Small intestine (tissue), 7 donors: ENCODE data around the gene AEBP1. TPM values are rescaled to one million over a fixed set of nuclear protein-coding genes. Genes with fewer than 3 reads are reported as not detected.

Experiments
- DNase-seq, 2 donors: peaks; one replicate each; pipeline versions ENCODE4 v3.0.0 to v3.0.0-alpha.2; 2013
- FAIRE-seq: peaks from 2 replicates; lab custom pipeline; 2012; peaks lifted over from hg19 to GRCh38; lab: Jason Lieb, UNC
- H3K27ac ChIP-seq, 3 donors: one replicate each; pipeline ENCODE4 v1.5.1; 2013; ENCODE audit warnings: low read length in 2 of 3, mild to moderate bottlenecking in 2 of 3, control low read depth in 1 of 3, inconsistent platforms in 1 of 3, low read depth in 1 of 3, moderate library complexity in 1 of 3
- H3K27me3 ChIP-seq, 3 donors: one replicate each; pipeline ENCODE4 v1.6.1; 2013; ENCODE audit warnings: low read length in 3 of 3, inconsistent platforms in 1 of 3; ENCODE audit not compliant: control insufficient read depth in 3 of 3, insufficient read depth in 3 of 3
- H3K36me3 ChIP-seq, 3 donors: one replicate each; pipeline ENCODE4 v1.6.1; 2013; ENCODE audit warnings: low read length in 3 of 3, inconsistent platforms in 1 of 3, low read depth in 1 of 3, mild to moderate bottlenecking in 1 of 3, moderate library complexity in 1 of 3; ENCODE audit not compliant: control insufficient read depth in 3 of 3, insufficient read depth in 2 of 3
- H3K4me1 ChIP-seq, 3 donors: one replicate each; pipeline ENCODE4 v1.6.1; 2013; ENCODE audit warnings: low read length in 2 of 3, inconsistent platforms in 1 of 3, low read depth in 1 of 3, mild to moderate bottlenecking in 1 of 3, moderate library complexity in 1 of 3; ENCODE audit not compliant: control insufficient read depth in 3 of 3, insufficient read depth in 2 of 3
- H3K4me3 ChIP-seq, 3 donors: one replicate each; pipeline ENCODE4 v1.5.1; 2013; ENCODE audit warnings: low read length in 3 of 3, control low read depth in 1 of 3, inconsistent platforms in 1 of 3, low read depth in 1 of 3, mild to moderate bottlenecking in 1 of 3, moderate library complexity in 1 of 3
- H3K9me3 ChIP-seq, 2 donors: one replicate each; pipeline ENCODE4 v1.6.1; 2013; ENCODE audit warnings: low read depth in 1 of 2, low read length in 1 of 2; ENCODE audit not compliant: control insufficient read depth in 2 of 2, insufficient read depth in 1 of 2
- WGBS, 3 donors: extraction: QIAGEN DNeasy Blood & Tissue Kit; methylation state at CpG; one replicate each; pipeline ENCODE4 v1.1.7; 2013; 5-methylcytosine and 5-hydroxymethylcytosine counted together
- polyA plus RNA-seq, 4 donors: library from polyadenylated mRNA; stranded (reverse) in 3 of 4; unstranded in 1 of 4; fragments of 200-250 nt in 3 of 4; fragments of 120-200 nt in 1 of 4; gene quantifications; one replicate each; pipeline versions ENCODE4 v1.2.1 to v1.2.3, GENCODE V29; 2013
- donor health status: healthy with polysubstance abuse.
- donor health status: control.
- donor health status: control.
- donor health status: Bipolar disorder and iron deficiency.
- donor health status: healthy.

Gene AEBP1
- polyA plus RNA-seq, 4 donors: 1.3 to 34.8 (median 6.8) TPM

DNA sequence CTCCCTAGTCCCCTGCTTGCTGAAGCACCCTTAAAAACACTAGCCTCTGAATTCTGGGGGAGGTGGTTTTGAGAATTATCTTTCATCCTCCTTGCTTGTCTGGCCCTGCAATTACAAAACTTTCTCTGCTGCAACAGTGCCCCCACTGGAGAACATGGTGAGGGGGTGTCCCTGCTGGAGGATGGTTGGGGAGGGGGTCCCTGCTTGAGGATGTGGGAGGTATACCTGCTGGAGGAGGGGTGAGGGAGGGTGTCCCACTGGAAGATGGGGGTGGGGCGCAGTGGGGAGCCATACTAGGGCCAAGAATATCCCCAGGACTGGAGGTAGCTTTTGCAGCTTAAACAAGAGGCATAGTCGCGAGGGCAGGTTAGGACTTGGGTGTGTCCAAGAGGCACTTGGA lies 18.6 kb upstream of the AEBP1 start:
- Histone ChIP-seq H3K4me3 (no peak overlapping the region), H3K27me3 (no peaks in the 10 kb centered on the region), H3K4me1 (peaks cover 0 to 15% (median 3%) of the 10 kb centered on the region in 3 donors), H3K27ac (no peak overlapping the region), H3K36me3 (peaks cover 0 to 5% (median 0%) of the 10 kb centered on the region in 3 donors), H3K9me3 (no peaks in the 10 kb centered on the region)
- WGBS, 3 donors: 65 to 82% (median 75%) methylated on average over 3 of the region's 3 CpGs
- DNase-seq (no peak), FAIRE-seq (no peak)

DNA sequence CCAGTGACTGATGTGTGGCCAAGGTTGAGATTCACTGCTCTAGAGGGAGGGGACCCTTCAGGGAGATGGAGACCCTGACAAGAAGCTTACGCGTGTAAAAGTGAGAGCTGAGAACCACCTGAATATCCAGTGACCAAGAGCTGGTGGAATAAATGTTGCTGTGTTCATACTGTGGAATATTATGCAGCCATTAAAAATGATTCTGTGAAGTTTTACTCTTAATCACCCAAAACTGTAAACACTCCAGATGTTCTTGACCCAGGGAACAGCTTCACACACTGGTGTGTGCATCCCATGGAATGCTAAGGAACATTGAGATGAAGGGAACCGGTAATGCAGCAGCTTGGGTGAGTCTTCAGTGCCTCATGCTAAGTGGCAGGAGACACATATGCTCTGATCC lies 17.5 kb upstream of the AEBP1 start:
- no peak for DNase-seq
- FAIRE-seq: no peak
- peaks cover 0 to 9% (median 0%) of the 10 kb centered on the region in 3 donors for H3K4me1 ChIP-seq
- no peak overlapping the region for H3K4me3 ChIP-seq
- WGBS, 3 donors: 98 to 100% (median 99%) methylated on average over 3 of the region's 3 CpGs
- no peaks in the 10 kb centered on the region for H3K36me3 ChIP-seq
- H3K9me3 ChIP-seq: no peaks in the 10 kb centered on the region
- no peak overlapping the region for H3K27ac ChIP-seq
- no peaks in the 10 kb centered on the region for H3K27me3 ChIP-seq

DNA sequence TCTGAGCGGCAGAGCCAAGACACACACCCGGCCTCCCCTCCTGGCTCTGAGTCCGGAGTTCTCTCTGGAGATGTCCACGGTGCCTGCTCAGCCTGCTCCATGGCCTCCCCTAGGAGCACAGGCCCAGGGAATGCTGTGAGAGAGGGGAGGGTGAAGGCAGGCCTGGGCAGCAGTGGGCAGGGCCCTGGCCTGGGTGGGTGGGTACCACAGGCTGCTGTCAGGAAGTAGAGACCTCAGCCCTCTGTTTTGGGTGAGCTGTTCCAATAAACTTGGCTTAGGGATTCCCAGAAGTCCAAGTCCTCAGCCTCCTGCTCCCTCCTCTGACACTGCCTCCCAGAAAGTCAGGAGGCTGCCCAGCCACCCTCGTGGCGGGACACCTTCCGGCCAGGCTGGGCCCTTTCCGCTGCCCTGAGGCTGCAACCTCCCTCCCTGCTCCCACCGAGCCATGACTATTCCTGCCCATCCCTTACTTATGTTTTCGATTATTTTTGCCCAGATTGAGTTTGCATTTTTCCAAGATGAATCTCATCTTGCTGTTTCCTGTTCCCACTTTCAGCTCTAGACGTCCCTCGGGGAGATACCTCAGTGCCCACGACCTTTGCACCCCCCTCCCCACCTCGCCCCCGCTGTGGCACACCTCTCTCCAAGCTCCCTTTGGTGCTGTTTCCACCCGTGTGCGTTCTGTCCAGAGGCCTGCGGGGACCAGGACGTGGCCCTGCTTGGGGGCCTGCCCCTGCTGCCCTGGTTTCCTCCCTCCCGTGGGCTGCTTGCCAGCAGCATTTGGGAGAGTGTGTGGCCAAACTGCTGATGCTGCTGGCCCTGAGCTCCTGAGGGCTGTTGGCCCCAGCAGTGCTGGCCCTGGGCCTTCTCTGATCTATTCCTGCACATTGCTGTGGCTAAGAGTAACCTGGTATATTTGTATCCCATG lies 16.0 kb upstream of the AEBP1 start:
- no peaks in the 10 kb centered on the region for H3K36me3 ChIP-seq
- no peaks in the 10 kb centered on the region for H3K27me3 ChIP-seq
- no peak overlapping the region for H3K4me3 ChIP-seq
- H3K9me3 ChIP-seq: no peaks in the 10 kb centered on the region
- FAIRE-seq (no peak), DNase-seq (no peak)
- peaks cover 0 to 9% (median 0%) of the 10 kb centered on the region in 3 donors for H3K4me1 ChIP-seq
- 29 to 51% (median 37%) methylated on average over 20 of the region's 20 CpGs for WGBS, 3 donors
- H3K27ac ChIP-seq: peak overlapping the region in 2 of 3 donors; percentile 11 to 79

DNA sequence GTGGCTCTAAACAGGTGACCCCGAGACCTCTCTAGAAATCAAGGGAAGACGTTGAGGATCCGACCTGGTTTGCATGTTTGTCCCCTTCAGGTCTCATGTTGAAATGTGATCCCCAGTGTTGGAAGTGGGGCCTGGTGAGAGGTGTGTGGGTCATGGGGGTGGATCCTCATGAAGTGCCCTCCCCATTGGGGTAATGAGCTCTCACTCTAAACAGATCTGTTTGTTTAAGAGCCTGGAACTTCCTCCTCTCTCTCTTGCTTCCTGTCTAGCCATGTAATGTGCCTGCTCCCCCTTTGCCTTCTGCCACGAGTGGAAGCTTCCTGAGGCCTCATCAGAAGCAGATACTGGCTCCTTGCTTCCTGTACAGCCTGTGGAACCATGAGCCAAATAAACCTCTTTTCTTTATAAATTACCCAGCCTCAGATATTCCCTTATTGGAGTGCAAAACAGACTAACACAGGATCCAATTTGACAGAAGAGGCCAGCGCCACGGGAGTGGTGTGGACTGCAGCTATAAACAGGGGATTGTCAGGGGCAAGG lies 11.0 kb upstream of the AEBP1 start:
- FAIRE-seq: no peak

DNA sequence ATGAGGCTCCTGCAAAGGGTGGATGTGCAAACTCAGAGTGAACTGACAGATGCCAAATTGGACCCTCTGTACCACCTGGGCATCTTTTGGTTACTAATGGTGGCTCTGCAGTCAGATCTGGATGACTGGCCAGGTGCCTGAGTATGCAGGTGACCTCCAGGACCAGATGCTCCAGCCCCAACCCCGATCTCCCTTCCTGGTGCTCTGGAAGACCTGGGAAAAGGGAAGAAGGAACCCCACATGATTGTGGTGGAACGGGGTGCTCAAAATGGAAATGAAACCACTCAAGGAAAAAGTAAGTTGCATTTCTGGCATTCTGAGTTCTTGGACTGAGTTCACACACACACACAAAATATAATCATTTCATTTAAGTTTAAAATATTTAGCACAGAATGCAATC lies 9.8 kb upstream of the AEBP1 start:
- Histone ChIP-seq H3K4me1 (no peaks in the 10 kb centered on the region), H3K36me3 (no peaks in the 10 kb centered on the region), H3K27ac (no peak overlapping the region), H3K9me3 (no peaks in the 10 kb centered on the region), H3K4me3 (no peak overlapping the region), H3K27me3 (no peaks in the 10 kb centered on the region)
- FAIRE-seq (no peak), DNase-seq (no peak)
- 63 to 86% (median 63%) methylated on average over 2 of the region's 2 CpGs for WGBS, 3 donors

More for the DNA sequence above, 11.0 kb upstream of the AEBP1 start:
- 78 to 89% (median 83%) methylated on average over 6 of the region's 6 CpGs for WGBS, 3 donors
- Histone ChIP-seq H3K4me3 (no peak overlapping the region), H3K9me3 (no peaks in the 10 kb centered on the region), H3K36me3 (no peaks in the 10 kb centered on the region), H3K4me1 (peaks cover 0 to 4% (median 0%) of the 10 kb centered on the region in 3 donors), H3K27ac (no peak overlapping the region), H3K27me3 (no peaks in the 10 kb centered on the region)
- no peak for DNase-seq

DNA sequence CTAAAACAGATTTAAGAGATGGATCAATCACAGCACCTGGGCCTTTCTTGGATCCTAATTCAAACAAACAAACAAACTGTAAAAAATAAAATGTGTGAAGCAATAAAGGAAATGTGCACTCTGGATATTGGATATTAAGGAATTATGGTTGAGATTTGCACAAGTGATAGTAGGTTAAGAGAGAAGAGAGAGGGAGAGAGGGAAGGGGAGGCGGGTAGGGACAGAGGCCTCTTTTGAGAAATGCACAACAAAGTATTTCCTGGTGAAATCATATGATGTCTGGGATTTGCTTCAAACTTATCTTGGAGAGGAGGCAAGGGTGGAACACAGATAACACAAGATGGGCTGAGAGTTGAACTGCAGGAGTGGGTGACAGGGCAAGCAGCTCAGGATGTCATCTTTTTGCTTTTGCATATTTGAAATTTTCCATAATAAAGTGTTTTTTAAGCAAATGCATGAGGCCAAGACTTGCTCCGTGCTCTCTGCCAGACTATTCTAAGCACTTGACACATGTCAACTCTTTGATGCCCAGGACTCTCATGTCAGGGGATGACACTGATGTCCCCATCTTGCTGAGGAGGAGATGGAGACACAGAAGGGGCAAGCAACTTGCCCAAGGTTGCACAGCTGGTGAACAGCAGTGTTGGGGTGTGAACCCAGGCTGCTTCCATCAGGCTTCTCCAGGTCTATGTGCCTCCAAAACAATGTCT lies 9.1 kb upstream of the AEBP1 start:
- no peak for DNase-seq
- no peak overlapping the region for H3K4me3 ChIP-seq
- H3K9me3 ChIP-seq: no peaks in the 10 kb centered on the region
- no peaks in the 10 kb centered on the region for H3K36me3 ChIP-seq
- 54 to 86% (median 82%) methylated on average over 2 of the region's 2 CpGs for WGBS, 3 donors
- FAIRE-seq: no peak
- H3K4me1 ChIP-seq: no peaks in the 10 kb centered on the region
- H3K27me3 ChIP-seq: no peaks in the 10 kb centered on the region
- H3K27ac ChIP-seq: peak overlapping the region in 1 of 3 donors; percentile 15

DNA sequence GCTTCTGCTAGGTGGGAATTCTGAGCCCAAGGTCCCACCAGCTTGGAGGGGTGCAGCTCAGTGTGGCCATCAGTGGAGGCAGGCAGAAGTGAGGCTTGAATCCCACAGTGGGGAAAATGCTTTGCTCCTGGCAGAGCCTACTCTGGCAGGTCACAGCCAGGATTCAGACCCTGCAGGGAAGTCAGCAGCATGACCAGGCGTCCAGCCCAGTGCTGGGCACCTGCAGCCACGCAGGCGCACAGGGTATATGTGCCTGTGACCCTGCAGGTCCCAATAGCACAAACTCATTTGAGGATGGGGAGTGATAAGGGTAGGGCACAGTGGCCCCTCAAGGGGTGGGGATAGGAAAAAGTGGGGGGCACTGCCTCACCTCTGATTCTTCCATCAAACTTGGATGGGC lies 8.4 kb upstream of the AEBP1 start:
- H3K4me3 ChIP-seq: no peak overlapping the region
- 87 to 96% (median 95%) methylated on average over 3 of the region's 3 CpGs for WGBS, 3 donors
- no peak for FAIRE-seq
- no peaks in the 10 kb centered on the region for H3K27me3 ChIP-seq
- H3K9me3 ChIP-seq: no peaks in the 10 kb centered on the region
- H3K27ac ChIP-seq: no peak overlapping the region
- no peak for DNase-seq
- H3K4me1 ChIP-seq: no peaks in the 10 kb centered on the region
- no peaks in the 10 kb centered on the region for H3K36me3 ChIP-seq

DNA sequence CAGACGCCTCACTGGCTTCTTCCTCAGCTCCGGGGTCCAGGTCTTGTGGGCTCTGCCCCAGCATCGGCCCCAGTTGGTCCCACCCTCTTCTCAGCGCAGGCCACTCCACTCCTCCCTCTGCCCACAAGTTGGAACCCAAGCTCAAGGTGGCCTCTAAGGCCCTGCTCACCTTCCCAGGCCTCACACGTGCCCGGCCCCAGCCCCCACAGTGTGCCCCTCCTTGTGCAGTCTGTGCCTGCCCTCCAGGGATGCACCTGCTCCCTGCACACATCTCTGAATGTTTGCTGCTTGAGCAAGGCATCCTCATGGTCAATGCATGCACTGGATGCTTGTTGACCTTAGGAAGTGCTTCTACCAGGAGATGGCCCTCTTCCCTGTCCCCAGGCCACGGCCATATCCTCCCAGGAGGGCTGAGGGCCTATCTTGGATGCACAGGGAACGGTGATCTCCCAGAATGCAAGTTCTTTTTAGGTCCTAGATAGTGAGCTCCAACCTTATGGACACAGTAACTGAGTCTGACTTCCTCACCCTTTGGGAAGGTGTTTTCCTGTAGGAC lies 7.7 kb upstream of the AEBP1 start:
- Histone ChIP-seq H3K4me3 (no peak overlapping the region), H3K27ac (no peak overlapping the region), H3K9me3 (no peaks in the 10 kb centered on the region), H3K36me3 (no peaks in the 10 kb centered on the region), H3K27me3 (no peaks in the 10 kb centered on the region), H3K4me1 (no peaks in the 10 kb centered on the region)
- WGBS, 3 donors: 82 to 84% (median 83%) methylated on average over 7 to 8 of the region's 8 CpGs
- DNase-seq: no peak
- FAIRE-seq: no peak
